UCSD-AML1 (cell line): ENCODE data around the gene PLCH2.

ENCODE experiments used
- DNase-seq: peaks from one replicate; lab custom pipeline; 2025; ENCODE audit not compliant: unreplicated experiment; lab: John Stamatoyannopoulos, UW

PLCH2 gene

DNA sequence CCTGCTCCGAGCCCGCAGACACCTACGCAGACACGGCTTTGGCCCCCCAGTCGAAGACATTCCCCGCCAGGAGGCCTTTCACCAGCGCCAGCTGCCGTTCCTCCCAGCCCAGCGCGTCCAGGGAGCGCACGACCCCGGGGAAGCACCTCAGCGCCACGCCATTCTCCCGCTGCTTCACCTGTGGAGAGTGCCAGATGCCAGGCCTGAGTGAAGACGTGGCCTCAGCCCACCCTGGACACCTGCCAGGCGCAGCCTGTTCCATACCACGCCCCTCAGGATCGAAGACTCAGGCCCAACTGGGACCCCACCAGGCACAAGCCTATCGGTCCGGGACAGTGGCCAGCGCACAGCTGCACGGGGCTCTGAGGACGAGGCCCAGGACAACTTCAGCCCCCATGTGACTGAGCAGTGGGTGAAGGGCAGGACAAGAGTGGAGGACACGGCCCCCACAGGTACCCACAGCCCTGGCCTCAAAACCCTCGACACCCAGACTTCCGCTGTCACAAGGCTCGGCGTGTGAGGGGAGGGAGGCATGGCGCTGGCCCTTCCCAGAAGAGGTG is 36.9 kb downstream of the PLCH2 start:
- no peak for DNase-seq

GRCh38 chr1:2513939-2514652 is 38.0 kb downstream of the PLCH2 start:
- no peak for DNase-seq

DNA sequence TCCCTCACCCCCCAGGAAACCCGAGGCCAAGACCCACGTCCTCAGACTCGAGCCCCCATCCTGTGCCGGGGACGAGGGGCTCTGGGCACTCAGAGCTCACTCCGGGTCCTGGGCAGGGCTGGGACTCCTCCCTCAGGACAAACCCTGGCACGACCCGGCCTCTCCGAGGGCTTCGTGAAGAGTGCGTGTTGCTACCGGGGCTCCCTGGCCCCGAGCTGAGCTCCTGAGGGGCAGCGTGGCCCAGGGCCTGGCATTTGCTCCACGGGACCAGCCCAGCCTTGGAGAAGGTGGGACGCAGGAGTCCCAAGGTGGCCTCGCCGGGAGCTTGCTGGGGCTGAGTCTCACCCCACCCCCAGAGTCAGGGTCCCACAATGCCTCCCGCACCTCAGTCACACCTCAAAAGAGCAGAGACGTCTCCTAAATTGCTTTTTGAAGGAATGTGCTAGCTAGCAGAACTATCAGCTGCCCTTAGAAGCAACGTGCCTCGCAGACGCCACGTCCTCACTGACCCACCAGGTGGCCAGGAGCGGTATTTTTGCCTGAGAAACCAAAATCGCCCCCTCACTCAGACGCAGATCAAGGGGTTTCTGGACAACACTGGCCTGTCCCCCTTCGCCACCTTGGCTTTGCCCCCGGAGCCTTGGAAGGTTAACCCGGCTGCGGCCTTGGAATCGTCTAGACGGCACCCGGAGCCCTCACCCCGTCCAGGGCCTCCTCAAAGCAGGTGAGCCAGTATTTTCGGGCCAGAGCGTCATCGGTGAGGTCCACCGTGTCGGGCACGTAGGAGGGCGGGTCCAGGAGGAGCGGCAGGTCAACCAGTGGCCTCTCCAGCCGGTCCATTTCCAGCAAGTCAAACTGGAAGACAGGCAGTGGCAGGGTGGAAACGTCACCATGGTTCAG is 39.0 kb downstream of the PLCH2 start:
- no peak for DNase-seq

DNA sequence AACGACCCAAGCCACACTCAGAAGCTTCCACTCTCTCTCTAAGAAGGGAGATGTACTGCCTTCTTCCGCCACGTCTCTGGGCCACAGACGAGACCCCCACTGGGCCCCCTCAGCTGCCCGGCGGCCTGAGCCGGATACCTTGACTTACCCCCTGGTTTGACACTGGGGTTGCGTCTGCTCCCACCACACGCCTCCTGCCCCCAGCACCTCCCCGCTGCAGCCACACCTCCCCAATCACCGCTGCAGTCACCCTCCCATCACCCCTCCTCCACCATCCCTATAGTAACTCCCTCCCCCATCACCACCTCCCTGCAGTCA is 39.6 kb downstream of the PLCH2 start:
- DNase-seq, result no peak

- DNase-seq, result no peak
Observed at GRCh38 chr1:2516124-2516523, 40.0 kb downstream of the PLCH2 start.

DNA sequence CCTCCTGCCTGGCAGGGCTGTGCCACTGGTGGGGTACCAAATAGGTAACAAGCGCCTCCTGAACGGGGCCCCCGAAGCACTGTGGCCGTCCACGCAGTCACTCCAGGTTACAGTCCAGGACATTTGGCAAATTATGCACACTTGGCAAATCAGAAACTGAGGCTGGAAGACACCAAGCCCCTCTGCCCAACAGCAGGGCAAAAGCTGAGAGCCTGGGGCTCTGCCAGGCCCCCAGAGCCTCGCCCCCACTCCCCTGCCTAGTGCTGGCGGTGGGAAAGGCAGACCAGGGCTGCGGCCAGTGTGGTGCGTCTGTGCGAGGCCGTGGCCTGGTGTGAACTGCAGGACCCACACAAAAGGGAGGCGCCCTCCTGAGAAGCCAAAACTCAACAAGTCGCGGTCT is 40.9 kb downstream of the PLCH2 start:
- no peak for DNase-seq

DNA sequence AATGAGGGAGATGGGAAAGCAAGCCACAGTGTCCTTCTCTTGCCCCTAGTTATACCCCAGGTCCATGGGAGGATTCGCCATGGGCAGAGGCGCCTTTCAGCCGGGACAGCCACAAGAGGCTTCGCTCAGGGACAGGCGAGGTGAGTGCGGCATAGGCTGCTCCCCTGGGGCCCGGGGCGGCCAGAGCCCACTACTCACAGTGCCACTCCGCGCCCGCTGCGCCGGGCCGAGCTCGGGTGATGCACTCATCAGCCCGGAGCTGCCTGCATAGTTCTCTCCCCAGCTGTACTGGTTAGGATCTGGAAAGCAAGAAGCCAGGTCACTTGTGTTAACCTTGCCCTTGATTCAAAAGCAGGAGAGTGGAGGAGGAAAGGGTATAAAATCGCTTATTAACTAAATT is 41.9 kb downstream of the PLCH2 start:
- DNase-seq, result no peak

GRCh38 chr1:2518528-2518927 is 42.4 kb downstream of the PLCH2 start:
- DNase-seq, result no peak

GRCh38 chr1:2519029-2519685 is 43.1 kb downstream of the PLCH2 start:
- no peak for DNase-seq

GRCh38 chr1:2519729-2520128 is 43.6 kb downstream of the PLCH2 start:
- no peak for DNase-seq

DNA sequence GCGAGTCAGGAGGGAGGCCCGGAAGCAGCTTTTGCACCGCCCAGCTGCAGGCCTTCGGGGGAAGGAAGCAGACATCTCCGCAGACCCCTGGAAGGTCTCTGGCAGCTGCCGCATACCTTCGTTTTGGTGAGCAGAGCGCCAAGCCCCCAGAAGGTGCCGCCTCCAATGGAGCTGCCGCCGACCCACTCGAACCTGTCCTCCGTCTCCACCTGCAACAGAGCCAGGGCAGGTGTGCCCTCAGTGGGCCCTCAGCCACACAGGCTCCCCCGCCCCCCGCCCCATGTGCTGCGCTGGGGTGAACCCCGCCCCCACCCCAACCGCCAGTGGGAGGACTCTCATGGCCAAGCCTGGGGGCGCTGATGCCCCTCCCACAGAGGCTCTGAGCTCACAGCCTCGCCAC is 44.1 kb downstream of the PLCH2 start:
- DNase-seq, result no peak

DNA sequence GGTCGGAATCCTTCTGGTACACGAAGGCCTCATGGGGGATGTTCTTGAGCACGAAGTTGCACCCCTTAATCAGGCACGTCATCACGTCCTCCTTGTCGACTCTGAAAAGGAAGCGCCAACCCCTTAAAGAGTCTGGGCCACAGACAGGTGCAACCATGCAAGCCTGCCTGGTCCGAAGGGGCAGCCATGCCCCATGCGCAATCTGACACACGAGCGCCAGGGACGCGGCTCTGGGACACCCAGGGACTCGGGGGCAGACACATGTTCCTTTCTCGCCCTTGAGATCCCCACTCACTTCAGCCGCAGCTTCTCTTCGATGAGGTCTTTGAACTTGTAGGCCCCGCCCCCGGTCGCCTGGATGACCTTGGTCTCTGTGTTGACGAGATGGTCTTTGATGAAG is 44.7 kb downstream of the PLCH2 start:
- DNase-seq, result no peak

GRCh38 chr1:2522230-2522629 is 46.1 kb downstream of the PLCH2 start:
- DNase-seq, result no peak

- DNase-seq, result no peak
Observed at GRCh38 chr1:2523191-2523890, 47.3 kb downstream of the PLCH2 start.

GRCh38 chr1:2523891-2524609 is 48.0 kb downstream of the PLCH2 start:
- no peak for DNase-seq

DNA sequence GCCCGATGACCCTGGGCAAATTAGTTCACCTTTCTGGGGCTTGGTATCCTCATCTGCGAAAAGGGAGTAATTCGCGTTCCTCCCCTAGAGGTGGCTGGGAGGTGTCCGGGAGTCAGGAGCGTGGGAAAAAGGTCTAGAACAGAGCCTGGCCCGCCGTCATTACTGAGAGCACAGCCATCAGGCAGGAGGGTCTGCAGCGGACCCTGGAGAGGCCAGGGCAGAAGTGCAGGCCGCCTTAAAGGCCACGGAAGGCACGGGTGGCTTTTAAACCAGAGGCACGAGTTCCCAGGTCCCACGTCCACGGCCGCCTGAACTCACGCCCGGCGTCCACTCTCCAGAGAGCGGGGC is 49.5 kb downstream of the PLCH2 start:
- no peak for DNase-seq

GRCh38 chr1:2525920-2526823 is 50.1 kb downstream of the PLCH2 start, which contains the start of gene PANK4:
PANK4 (minus strand) TSS chr1:2526596; CDS start chr1:2526587, 9 bp downstream.
- peak; percentile 93 for DNase-seq

DNA sequence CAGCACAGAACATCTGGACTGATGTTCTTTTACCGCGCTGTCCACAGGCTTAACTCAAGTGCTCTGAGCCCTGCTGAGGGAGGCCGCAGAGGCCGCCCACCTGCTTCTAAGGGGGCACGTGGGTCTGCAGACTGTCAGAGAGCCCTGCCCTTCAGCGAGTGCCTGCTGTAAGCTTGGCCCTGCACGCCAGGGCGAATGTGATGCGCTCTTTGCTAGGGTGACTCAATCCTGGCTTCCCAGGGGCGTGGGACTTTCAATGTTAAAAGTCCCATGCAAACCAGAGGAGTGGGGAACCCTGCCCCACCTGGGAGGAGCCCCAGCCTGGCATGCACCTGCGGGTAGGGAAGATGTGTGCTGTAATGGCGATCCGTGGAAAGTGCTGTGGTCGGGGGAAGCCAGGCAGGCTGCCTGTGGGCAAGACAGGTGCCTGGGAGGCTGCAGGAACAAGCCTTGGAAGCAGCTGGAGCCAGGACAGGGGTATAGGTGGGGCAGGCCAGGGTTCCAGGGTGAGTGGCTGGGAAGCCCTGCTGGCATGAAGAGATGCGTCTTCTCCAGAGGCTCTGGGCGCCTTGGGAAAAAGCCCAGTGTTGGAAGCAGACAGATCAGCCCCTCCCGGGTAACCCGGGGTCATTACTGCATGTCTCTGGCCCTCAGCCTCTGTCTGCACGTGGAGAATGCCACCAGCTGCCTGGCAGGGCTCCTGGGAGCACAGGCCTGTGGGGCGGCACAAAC is 50.9 kb downstream of the PLCH2 start:
- DNase-seq, result no peak

DNA sequence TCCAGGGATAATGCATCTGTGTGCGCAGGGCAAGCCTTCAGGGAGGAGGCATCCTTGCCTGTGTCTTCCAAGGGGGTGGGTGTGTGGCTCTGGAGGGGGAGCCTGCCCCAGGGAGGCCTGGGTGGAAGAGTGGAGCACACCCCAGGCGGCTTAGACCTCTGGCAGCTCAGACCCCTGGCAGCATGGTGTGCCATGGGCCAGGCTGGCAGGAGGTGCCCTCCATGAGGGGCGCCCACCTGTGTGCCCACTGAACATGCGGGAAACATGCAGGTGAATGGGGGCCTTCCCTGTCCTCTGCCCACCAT is 51.4 kb downstream of the PLCH2 start:
- no peak for DNase-seq
